GM19240 (cell line): ENCODE measurements around the gene ELF1.

Source experiments
- DNase-seq: peaks from one replicate; pipeline ENCODE4 v3.0.0; 2011; ENCODE audit warnings: low spot score; ENCODE audit not compliant: insufficient read length

The ELF1 gene

DNA sequence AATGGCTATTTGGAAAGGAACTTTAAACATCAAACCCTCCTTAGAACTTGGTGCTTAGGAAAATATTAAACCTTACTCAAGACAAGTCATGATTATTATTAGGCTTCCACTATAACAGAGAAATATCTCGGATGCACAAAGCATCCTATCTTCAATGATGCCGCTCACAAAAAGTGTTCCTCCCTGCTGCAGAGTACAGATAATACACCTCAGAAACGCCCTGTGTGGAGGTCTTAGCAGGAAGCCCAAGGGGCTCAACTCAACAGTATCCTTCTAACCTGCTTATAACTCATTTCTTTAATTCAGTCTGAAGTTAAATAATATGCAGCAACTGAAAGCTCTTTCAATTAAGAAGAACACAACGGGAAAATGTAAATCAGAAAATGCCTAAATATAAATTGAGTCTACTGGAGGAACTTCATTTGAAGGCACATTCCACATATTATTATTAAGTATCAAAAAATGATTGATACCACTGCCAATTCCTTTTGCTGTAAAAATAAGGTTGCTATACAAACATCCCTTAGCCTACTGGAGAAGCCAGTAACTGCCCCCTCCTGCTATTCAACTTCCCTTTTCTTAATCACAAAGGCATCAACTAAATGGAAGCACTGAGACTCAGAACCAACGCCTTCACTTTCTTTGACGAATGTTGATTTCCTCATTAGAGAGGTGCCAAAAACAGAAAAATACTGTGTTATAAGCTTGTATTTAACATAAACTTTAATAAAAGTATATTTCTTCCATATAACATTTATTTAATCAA lies 12.0 kb downstream of the ELF1 start:
- DNase-seq = no peak

DNA sequence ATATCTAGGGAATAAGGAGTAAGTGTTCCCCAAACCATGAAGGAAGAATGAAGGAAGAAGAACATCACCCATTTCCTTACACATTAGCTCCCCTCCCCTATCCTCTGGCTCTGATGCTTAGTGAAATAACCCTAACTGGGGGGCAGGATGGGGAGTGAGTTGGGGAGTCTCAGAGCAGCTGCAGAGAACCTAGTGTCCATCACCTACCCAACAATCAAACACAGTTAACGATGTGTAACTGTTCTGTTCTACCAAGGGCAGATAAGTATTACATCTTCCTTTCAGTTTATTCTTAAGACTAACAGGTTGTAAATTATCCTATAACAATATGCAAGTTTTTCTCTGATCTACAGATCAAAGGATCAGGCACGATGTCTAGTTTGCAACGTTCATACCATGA lies 12.8 kb downstream of the ELF1 start:
- DNase-seq = no peak

DNA sequence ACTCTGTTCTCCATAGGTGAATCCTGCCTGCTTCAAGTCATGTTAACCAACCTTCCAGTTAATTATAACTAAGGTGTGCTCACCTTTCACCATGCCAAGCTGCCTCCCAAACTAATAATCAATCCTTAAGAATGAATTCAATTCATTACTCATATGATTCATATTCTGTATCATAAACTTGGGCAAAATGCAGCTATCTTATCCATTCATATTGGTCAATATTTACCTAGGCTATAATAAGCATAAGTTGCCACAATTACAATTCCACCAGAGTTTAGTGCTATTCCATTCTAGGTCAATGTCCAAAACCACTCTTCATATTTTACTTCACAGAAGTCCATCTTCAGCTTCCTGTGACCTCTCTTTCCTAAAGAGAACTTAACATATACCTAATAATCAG lies 13.4 kb downstream of the ELF1 start:
- no peak for DNase-seq

DNA sequence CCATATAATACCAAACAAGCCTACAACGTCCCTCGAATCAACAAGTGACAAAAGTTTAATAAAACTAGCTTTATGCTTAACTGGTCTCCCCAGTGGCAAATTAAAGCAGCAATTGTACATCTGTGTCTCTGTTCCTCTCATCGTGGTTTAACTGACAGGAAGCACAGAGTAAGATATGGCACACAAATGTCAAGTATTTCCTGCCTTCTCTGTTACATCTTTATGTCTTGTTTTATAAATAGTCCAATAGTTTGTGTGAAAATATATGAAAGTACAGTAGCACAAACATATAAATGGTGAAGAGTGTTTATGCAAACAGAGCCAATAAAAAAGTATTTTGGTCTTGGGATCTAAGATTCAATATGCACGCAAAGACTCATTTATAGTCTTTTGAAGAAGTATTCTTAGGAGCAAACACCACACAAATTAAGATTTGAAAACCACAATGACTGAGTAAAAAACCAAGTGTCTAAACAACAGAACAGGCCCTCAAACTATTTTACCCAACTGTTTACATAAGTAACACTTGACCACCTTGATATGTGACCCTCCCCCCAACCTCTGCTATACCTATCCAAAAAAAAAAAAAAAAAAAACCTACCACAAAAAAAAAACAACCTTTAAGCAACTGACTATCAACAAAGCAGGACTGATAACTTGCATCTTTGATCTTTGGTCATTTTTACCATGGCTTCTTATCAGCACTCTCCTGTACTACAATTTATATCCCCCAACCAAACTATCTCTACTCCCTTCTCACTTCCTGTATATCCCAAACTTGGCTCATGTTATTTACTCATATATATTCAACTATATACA lies 14.0 kb downstream of the ELF1 start:
- DNase-seq = no peak

DNA sequence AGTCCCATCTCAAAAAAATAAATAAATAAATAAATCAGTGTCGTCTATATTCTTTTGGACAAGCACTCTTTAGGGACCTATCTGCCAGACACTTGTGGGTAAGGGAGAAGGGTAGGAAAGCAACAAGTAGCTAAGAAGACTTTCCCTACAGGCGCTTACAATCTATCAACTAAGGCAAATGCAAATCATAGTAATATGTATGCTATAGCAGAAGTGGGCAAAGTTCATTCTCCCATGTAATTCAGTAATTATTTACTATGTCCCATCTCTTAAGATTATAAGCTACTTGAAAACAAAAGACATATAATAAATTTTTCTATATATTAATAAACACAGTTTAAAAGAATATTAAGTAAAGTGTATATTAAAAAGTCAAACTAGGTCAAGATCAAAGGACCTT lies 16.5 kb downstream of the ELF1 start:
- DNase-seq = no peak

DNA sequence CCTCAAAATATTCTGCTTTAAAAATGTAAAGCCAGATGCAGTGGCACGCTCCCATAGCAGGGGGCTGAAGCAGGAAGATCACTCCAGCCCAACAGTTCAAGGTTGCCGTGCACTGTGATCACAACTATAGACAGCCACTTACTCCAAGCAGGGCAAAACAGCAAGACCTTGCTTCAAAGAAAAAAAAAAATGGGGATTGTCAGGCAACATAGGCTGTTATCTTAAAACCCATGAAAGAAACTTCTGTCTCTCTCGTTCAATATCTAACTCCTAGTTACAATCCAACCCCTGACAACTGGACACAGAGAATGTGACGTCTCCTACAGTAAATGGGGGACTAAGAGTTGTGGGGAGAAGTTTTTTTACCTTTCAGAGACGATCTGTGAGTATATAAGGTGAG lies 17.4 kb downstream of the ELF1 start:
- no peak for DNase-seq

DNA sequence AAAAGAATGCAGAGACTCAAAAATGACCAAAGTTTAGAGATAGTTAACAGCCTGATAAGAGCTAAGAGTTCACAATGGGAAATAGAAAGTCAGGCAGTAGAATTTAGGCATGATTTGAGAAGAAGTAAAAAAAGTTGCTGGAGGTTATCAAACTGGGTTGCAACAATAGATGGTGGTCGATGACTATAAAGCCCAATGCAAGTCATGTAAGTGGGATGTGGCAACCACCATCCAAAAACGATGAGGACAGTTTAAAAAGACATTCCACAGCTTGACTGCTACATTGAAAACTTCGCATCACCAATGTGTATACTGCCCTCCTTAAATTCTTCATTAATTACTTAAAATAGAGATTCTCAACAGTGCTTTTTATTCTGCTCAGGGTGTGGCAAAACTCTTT lies 19.7 kb downstream of the ELF1 start:
- no peak for DNase-seq

DNA sequence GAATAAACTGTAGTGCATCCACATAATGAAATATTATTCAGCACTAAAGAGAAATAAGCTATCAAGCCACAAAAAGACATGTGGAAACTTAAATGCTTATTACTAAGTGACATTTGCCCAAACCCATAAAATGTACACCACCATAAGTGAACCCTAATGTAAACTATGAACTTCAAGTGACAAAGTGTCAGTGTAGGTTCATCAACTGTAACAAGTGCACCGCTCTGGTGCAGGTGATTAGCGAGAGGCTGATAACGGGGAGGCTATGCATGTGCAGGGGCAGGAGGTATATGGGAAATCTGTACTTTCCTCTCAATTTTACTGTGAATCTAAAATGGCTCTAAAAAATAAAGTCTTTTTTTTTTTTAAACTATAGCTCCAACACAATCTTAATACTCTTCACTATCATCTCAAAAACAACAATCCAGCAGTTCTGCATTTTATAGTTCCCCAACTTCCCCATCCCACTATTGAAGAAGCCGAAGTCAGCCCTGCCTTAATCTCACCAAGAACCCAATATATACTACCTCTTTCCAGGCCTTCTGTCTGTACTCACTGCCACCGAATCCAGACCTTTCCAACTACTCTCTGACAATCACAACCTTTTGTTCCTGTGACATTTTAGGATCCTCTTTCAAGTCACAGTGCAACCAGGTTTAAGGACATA lies 22.6 kb downstream of the ELF1 start:
- no peak for DNase-seq

DNA sequence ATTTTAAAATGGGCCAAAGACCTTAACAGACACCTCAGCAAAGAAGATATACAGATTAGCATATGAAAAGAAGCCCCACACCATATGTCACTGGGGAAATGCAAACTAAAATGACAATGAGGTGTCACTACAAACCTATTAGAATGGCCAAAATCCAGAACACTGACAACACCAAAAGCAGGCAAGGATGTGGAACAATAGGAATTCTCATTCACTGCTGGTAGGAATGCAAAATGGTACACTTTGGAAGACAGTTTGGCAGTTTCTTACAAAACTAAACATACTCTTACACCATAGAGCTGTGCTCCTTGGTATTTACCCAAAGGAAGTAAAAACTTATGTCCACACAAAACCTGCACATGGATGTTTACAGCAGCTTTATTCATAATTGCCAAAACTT lies 23.1 kb downstream of the ELF1 start:
- no peak for DNase-seq

DNA sequence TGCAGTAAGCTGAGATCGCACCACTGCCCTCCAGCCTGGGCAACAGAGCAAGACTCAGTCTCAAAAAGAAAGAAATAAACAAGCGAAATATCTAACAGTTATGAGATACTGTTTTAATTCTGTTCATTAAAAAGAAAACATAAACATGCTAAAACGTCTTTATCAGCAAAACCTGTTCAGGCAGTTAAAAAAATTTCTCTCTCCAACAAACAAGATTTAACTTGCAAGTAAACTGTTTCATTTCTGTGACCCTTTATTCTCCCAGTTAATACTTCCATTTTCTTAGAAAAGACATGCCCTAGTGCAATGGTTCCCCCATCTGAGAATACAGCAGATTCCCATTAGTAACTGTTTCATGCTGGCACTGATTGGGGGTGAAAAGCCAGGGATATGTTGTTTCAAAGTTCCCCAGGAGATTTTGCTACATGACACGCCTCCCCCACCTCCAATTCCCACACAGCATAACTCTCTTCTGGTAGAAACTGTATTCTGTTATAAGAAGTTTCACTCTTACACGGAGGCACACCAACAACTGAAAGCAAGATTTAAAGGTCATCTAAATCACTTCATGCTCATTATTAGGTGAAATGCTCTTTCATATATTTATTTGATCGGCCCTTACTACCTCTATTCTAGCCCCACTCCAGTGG lies 24.4 kb downstream of the ELF1 start:
- DNase-seq = no peak

DNA sequence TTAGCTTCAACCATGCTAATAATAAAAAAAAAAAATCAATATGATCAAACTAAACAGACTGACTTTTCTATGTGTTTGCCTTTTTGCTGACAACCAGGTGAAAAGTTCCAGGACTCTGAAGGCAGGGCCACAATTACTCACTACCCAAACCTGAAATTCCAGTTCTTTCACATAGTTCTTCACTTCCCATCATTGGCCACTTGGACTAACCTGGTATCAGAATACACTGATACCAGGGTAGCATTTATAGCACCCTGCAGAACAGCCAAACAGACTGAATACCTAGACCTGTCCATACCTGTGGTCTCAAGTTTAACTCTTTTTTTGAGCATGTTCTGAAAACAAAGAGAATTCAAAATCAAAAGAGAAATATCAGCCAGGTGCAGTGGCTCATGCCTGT lies 25.1 kb downstream of the ELF1 start:
- DNase-seq = no peak

DNA sequence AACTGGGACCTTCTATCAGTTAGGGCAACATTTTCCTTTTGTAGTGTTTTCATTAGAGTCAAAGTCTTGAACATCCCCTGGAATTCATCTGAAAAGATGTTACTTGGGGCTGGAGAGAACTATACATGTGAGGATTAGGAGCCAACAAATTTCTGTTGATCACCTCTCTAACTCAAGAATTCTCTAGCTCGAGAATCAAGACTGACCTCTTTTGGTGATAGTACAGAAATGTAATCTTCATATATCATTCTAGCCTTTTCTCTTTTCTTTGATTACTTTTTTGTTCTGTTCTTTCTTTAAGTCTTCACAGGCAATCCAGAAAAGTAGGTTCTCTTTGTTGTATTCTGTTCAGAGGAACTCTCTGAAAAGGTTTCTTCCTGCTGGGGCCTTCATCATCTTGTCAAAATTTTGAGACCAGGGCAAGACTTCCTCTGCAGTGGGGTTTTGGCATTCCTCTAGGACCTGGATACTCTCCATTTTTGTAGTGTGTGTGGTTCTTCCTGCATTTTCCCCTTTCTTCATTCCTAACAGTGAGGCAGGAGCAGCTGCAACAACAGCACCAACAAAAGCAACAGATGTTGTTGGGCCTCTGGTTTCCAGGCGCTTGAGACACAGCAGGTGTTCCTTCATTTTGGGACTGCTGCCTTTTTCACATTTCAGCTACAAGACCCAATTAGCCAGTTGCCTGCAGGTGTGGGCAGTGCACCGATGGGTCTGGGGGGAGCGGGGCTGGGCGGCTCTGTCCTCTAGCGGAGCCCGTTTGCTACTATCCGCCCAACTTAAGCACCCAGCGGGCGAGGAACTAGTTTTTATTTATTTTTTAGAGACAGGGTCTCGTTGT lies 26.2 kb downstream of the ELF1 start:
- no peak for DNase-seq

DNA sequence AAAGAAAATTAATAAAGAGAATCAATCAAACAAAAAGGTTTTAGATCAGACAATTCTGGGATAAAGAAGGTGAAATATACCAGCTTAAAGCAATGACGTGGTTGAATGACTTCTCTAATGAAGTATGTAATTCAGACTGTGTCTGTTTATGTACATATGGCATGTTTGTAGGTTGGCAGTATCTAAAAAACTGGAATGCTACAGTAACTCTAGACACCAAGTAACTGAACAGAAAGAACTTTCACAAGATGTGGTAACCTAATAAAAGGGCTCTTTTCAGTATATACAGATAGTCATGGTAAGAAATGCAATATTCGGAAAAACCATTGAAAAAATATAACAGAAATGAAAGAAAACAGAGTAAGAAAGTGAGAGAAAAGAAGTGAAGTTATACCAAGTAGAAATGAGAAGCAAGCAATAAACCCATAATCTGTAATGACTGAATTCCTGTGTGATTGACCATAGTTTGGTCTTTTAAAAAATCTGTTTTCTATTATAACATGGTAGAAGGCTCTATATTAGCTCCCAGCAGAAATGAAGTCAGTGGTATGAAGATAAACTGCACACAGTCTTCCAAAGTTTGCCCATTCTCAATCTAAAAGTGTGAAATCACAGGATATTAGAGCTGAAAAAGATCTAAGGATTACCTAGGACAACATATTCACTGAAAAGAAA lies 31.4 kb downstream of the ELF1 start:
- DNase-seq = no peak

DNA sequence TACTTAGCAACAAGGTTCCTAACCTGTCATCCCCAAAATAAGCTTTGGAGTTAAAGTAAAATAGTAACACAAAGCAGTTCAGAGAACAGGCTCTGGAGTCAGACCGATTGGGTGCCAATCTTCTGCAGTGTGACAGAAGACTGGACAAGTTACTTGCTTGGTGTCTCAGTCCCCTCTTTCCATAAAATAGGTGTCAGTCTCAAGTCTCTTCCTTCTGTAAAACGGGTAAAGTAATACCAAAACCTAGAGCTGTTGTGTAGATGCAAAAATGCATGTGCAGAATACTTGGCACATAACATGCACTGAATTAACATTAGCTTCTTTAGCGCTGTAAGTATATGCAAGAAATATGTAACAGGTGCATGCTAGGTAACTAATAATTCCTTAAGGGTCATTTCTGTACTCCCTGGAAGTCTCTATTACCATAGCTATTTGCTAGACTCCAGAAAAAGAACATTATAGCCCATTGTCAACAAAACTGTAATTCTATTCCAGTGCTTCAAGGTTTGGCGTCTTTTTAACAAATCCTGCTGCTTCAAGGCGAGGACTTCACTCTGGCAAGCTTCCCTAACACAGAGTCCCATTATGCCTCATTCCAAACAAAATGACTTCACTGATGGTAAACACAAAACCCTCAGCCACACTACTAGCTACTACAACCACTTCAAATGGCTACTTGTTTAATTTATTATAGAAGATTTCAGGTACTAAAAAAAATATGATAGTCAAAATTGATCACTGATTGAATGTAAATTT lies 32.8 kb downstream of the ELF1 start:
- no peak for DNase-seq

DNA sequence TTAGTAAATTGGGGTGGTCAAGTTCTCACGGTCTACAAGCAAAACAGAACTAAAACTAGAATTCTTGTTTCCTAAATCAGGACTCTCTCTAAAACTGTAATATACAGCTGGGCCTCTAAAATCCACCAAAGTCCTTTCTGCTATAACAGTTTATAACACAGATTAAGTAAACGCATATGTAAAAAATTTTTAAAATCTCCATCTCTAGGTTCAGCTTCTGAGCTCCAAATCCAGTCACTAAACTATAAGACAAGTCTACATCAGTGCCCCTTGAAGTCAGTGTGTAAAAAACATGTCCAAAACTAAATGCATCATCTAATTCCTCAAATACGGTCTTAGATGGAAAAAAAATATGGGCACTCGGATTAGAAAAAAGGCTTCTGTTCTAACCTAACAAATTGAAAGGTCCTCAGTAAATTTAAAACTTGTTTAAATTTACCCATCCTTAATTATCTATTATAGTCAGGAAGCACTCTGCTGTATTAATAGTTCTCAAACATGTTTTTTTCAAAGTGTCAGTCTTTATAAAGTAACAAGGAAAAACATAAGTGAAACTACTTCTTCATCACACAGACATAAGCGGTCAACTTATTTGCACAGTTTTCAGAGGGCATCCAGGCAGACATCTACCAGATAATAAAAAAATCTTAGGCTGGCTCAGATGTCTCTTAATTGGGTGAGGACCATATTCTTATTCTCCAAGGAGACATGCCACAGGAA lies 33.6 kb downstream of the ELF1 start:
- no peak for DNase-seq

DNA sequence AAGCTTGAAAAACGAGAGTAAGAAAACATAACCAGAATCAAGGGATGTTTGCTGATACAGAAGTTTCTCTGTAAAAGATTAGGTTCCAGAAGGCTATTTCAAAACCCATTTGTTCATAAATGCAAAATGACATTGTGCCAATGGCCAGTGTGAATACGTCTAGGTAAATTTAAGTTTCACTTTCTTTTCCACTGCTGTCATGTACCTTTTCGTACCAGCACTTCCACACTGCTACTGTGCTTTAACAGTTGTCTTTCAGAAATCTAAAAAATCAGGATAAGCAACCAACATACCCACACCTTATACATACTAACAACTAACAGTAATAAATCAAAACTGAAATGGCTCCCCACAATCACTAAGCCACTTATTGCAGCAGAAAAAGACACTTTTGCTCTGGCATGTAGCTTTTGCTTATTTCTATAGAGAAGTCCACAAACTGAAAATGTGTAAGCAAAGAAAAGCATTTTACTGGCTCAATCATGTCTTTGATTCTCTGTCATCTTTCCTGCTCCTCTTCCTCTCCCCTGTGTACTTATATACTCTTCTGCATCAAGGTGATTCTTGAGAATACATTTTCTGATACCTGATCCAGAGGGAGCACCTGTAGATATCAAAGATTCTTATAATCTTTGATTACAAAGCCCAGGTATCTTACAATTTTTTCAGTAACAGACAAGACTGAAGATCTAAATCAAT lies 34.3 kb downstream of the ELF1 start:
- DNase-seq = no peak

DNA sequence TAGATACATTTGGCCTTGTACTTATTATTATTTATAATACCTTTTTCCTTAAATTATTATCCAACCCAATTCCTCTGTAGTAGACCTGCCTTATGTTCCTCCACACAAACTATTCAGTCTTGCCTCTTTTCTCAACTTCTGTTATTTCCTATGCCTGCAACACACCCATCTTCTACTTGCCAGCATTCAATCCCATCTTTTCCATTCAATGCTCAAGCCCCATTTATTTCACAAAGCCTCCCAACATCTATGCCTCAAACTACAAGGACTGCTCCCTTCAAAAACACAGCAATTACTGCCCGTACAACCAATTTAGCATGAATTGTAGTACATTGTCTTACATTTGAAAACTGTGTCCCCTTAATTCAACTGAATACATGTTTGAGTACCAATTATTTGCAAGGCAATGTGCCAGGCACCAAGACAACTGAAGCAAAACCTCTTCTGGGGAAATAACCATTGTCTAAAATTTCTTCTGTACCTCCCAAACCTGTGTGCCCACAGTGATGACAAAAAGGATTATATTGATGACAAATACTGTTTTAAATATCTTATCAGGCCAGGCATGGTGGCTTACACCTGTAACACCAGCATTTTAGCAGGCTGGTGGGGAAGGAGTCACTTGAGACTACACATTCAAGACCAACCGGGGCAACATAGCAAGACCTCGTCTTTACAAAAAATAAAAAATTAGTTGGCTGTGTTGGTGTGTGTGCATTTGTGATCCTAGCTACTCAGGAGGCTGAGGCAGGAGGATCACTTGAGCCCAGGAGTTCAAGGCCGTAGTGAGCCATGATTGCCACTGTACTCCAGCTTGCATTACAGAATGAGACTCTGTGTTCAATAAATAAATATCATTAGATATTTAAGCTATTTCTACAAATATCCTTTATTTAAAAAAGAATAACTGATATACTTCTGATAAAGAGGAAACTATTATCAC lies 35.1 kb downstream of the ELF1 start:
- DNase-seq = no peak
